ENCODE data around the gene RPA3. TPM values are rescaled to one million over a fixed set of nuclear protein-coding genes. Genes with fewer than 3 reads are reported as not detected.

The RPA3 gene
- total RNA-seq, 4 donors from 2014 or later: 14.9 to 35.2 (median 18.4) TPM

DNA sequence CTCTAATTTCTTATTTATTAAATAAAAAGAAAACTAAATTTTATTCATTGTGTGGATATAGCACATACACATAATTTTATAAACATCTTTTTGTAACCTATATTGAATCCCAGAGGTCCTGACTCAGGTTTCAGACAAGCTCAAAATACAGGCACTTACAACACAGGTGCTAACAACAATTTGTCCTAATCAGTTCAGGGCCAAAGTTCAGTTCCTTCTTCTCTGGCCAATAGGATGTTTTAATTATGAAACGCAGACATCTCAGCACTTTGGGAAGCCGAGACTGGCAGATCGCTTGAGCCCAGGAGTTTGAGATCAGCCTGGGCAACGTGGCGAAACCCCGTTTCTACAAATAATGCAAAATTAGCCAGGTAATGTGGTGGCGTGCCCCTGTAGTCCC is 15.0 kb downstream of the RPA3 start:
- 97% methylated on average over 7 of the region's 7 CpGs for WGBS

DNA sequence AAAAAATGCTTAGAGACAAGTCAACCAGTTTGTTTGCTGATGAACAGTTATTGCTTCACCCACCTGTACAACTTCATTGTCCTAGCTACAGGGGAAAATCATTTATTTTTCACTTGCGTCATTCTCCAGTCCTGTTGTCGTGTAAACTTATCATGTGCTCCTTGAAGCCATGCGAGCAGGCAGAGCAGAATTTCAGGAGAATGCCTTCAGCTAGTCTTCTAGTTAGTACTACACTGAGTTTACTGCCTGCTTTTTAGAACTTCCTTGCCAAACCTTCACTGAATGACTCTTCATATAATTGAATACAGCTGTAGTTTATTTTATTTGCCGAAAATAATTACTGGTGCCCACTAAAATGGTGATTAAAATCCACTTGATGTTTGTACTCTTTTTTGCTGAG is 15.6 kb downstream of the RPA3 start:
- H3K27ac ChIP-seq: no peak overlapping the region
- H3K27me3 ChIP-seq: no peaks in the 10 kb centered on the region
- TF ChIP-seq POLR2AphosphoS5 (IDR thresholded peaks at IDR 0.05) (no peak), POLR2A (IDR thresholded peaks at IDR 0.05) (no peak), EP300 (IDR thresholded peaks at IDR 0.05) (no peak)
- TF ChIP-seq, protein P1, sequence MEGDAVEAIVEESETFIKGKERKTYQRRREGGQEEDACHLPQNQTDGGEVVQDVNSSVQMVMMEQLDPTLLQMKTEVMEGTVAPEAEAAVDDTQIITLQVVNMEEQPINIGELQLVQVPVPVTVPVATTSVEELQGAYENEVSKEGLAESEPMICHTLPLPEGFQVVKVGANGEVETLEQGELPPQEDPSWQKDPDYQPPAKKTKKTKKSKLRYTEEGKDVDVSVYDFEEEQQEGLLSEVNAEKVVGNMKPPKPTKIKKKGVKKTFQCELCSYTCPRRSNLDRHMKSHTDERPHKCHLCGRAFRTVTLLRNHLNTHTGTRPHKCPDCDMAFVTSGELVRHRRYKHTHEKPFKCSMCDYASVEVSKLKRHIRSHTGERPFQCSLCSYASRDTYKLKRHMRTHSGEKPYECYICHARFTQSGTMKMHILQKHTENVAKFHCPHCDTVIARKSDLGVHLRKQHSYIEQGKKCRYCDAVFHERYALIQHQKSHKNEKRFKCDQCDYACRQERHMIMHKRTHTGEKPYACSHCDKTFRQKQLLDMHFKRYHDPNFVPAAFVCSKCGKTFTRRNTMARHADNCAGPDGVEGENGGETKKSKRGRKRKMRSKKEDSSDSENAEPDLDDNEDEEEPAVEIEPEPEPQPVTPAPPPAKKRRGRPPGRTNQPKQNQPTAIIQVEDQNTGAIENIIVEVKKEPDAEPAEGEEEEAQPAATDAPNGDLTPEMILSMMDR (IDR thresholded peaks at IDR 0.05): no peak
- H3K4me1 ChIP-seq: peaks cover 28% of the 10 kb centered on the region
- H3K36me3 ChIP-seq: no peaks in the 10 kb centered on the region
- 75% methylated on average over 4 of the region's 4 CpGs for WGBS
- H3K4me3 ChIP-seq: no peak overlapping the region
- no peak for DNase-seq (ENCODE audit: low spot score in 2 of 2)
- H3K9me3 ChIP-seq: no peaks in the 10 kb centered on the region

More for the DNA sequence above, 15.0 kb downstream of the RPA3 start:
- H3K27ac ChIP-seq: no peak overlapping the region
- no peaks in the 10 kb centered on the region for H3K9me3 ChIP-seq
- H3K36me3 ChIP-seq: no peaks in the 10 kb centered on the region
- H3K4me3 ChIP-seq: no peak overlapping the region
- H3K4me1 ChIP-seq: peaks cover 27% of the 10 kb centered on the region
- DNase-seq (ENCODE audit: low spot score in 2 of 2): no peak
- TF ChIP-seq EP300 (IDR thresholded peaks at IDR 0.05) (no peak), POLR2AphosphoS5 (IDR thresholded peaks at IDR 0.05) (no peak), POLR2A (IDR thresholded peaks at IDR 0.05) (no peak)
- TF ChIP-seq, protein P1 (IDR thresholded peaks at IDR 0.05): no peak
- H3K27me3 ChIP-seq: no peaks in the 10 kb centered on the region

DNA sequence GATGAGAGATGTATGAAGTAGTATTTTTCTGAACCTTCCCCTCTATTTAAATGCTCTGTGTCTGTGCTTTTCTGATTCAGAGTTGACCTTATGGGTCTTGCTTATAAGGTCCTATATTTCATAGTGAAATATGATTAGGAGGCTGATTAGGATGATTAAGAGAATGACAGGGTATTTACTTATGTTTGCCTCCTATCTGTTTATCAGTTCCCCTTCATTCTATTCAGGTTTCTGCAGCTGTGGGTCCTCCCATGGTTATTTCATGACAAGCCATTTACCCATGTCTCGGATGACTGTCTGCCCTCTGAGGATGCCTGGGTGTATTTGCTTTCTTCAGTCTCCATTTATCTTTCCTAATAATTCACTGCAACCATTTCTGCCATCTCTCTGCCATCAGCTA is 16.9 kb downstream of the RPA3 start:
- DNase-seq (ENCODE audit: low spot score in 2 of 2): no peak
- no peaks in the 10 kb centered on the region for H3K27me3 ChIP-seq
- no peak overlapping the region for H3K4me3 ChIP-seq
- H3K36me3 ChIP-seq: no peaks in the 10 kb centered on the region
- no peaks in the 10 kb centered on the region for H3K9me3 ChIP-seq
- peaks cover 37% of the 10 kb centered on the region for H3K4me1 ChIP-seq
- 94% methylated on average over 1 of the region's 1 CpG for WGBS
- TF ChIP-seq, protein P1 (IDR thresholded peaks at IDR 0.05): no peak
- TF ChIP-seq POLR2AphosphoS5 (IDR thresholded peaks at IDR 0.05) (no peak), POLR2A (IDR thresholded peaks at IDR 0.05) (no peak), EP300 (IDR thresholded peaks at IDR 0.05) (no peak)
- H3K27ac ChIP-seq: no peak overlapping the region

DNA sequence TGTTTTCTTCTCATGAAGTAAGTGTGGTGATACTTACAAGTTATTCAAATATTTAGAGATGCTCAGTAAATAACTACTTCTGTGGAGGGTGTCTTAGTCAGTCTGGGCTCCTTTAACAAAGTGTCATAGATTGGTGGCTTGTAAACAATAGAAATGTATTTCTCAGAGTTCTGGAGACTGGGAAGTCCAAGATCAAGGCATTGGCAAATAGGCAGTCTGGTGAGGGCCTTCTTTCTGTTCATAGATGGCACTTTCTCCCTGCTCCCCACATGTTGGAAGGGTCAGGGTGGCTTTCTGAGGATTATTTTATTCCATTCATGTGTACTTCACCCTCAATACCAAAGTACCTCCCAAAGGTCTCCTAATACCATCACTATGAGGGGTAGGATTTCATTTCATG is 18.4 kb downstream of the RPA3 start:
- H3K4me1 ChIP-seq: peaks cover 32% of the 10 kb centered on the region

DNA sequence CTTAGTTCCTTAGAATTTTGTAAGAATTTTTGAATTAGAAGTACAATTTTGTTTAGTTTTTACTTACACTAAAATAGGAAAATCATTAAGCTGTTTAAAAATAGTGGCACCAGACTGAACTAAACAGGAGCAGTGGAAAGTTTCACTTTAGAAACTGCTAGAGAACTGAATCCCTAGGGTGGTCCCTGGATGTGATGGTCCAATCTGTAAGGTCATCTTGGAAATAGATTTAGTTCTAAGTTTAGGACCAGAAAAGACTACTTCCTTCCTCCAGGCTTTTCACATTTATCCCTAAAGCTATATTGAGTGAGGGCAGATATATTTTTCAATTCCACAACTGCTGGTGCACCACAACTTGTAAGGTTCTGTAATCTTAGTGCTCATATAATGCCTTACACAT is 19.0 kb downstream of the RPA3 start:
- no peak overlapping the region for H3K4me3 ChIP-seq
- H3K27me3 ChIP-seq: no peaks in the 10 kb centered on the region
- no peak overlapping the region for H3K27ac ChIP-seq
- no peaks in the 10 kb centered on the region for H3K9me3 ChIP-seq
- TF ChIP-seq POLR2A (IDR thresholded peaks at IDR 0.05) (no peak), EP300 (IDR thresholded peaks at IDR 0.05) (no peak), POLR2AphosphoS5 (IDR thresholded peaks at IDR 0.05) (no peak)
- TF ChIP-seq, protein P1 (IDR thresholded peaks at IDR 0.05): no peak
- no peak for DNase-seq (ENCODE audit: low spot score in 2 of 2)
- H3K4me1 ChIP-seq: peaks cover 32% of the 10 kb centered on the region
- no peaks in the 10 kb centered on the region for H3K36me3 ChIP-seq

More for the DNA sequence above, 18.4 kb downstream of the RPA3 start:
- H3K27ac ChIP-seq: no peak overlapping the region
- no peaks in the 10 kb centered on the region for H3K9me3 ChIP-seq
- TF ChIP-seq EP300 (IDR thresholded peaks at IDR 0.05): no peak
- no peak for TF ChIP-seq POLR2AphosphoS5 (IDR thresholded peaks at IDR 0.05)
- TF ChIP-seq, protein P1 (IDR thresholded peaks at IDR 0.05): no peak
- TF ChIP-seq POLR2A (IDR thresholded peaks at IDR 0.05): no peak
- H3K27me3 ChIP-seq: no peaks in the 10 kb centered on the region
- no peaks in the 10 kb centered on the region for H3K36me3 ChIP-seq
- H3K4me3 ChIP-seq: no peak overlapping the region
- DNase-seq (ENCODE audit: low spot score in 2 of 2): no peak
